SK-N-SH (cell line): ENCODE data around the gene F7.

Experiments
- EP300 ChIP-seq, 2 experiments: IDR thresholded peaks; 2 replicates each; pipeline versions ENCODE4 v1.4.0 to v1.6.1; 2012; ENCODE audit warnings: borderline replicate concordance in 1 of 2, low read depth in 1 of 2, low read length in 1 of 2
- JUND ChIP-seq: IDR thresholded peaks from 2 replicates; pipeline ENCODE4 v1.4.0; 2012
- MXI1 ChIP-seq: IDR thresholded peaks from 2 replicates; pipeline ENCODE4 v1.6.1; 2012; ENCODE audit warnings: mild to moderate bottlenecking, low read depth, low read length, improper control_type of control experiment
- TF ChIP-seq, protein P1 (sequence below): IDR thresholded peaks from 2 replicates; pipeline ENCODE4 v1.4.0; 2012; ENCODE audit warnings: low read depth, borderline replicate concordance

DNA sequence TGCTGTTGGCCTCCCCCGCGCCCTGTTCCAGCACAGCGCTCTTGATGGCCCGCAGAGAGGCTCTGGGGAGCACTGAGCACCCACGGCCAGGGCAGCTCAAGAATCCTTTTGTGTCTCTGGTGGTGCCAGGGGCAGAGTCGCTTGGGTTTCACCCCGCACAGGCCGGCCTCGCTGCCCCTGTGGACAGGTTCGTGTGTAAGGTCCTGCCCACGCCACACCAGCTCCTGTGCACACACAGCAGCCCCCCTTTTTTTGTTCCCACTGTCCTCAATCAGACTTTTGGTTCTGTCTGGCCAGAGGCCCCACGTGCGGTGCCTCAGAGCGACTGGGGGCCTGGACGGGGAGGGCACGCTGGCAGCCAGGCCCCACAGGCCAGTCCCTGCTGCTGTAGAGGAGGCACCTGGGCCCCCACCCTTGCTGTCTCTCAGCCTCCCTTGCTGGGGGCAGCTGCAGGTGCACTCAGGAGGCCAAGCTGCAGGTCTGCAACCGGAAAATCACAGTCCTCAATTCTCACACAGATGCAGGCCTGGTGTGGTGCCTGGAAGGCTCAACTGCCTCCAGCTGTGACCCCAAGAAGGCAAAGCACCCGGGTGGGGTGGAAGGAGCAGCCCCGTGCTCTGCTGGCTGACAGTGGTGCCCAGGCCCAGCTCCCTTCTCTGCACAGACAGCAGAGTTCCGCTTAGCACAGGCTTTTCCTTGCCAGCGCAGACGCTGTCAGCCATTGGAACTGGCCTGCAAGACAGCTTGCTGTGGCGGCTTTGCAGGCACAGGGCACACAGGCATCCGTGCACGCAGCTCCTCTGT is 12.6 kb upstream of the F7 start:
- TF ChIP-seq MXI1 (no peak), JUND (no peak), EP300 (IDR thresholded peaks at IDR 0.05; ENCODE audit: borderline replicate concordance in 1 of 2, low read depth in 1 of 2, low read length in 1 of 2) (no peak)
- TF ChIP-seq, protein P1, sequence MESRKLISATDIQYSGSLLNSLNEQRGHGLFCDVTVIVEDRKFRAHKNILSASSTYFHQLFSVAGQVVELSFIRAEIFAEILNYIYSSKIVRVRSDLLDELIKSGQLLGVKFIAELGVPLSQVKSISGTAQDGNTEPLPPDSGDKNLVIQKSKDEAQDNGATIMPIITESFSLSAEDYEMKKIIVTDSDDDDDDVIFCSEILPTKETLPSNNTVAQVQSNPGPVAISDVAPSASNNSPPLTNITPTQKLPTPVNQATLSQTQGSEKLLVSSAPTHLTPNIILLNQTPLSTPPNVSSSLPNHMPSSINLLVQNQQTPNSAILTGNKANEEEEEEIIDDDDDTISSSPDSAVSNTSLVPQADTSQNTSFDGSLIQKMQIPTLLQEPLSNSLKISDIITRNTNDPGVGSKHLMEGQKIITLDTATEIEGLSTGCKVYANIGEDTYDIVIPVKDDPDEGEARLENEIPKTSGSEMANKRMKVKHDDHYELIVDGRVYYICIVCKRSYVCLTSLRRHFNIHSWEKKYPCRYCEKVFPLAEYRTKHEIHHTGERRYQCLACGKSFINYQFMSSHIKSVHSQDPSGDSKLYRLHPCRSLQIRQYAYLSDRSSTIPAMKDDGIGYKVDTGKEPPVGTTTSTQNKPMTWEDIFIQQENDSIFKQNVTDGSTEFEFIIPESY: no peak
